Spleen (tissue), 11 donors: ENCODE measurements around the gene C2CD2L. TPM values are rescaled to one million over a fixed set of nuclear protein-coding genes. Genes with fewer than 3 reads are reported as not detected.

Source experiments
- DNase-seq: peaks from one replicate; pipeline ENCODE4 v3.0.0-alpha.2; 2020
- H3K27ac ChIP-seq, 8 donors: fragments of 200-600 bp; sonication (generic) in 7 of 8; 1 replicate in 4 of 8; 2 replicates in 4 of 8; pipeline versions ENCODE4 v1.5.0 to v1.8.0; 2016 to 2021; ENCODE audit warnings: inconsistent platforms in 4 of 8, mild to moderate bottlenecking in 4 of 8, moderate library complexity in 1 of 8
- H3K27me3 ChIP-seq, 7 donors: fragments of 200-600 bp; sonication (generic) in 6 of 7; replicated peaks in 1 of 7; 1 replicate in 4 of 7; 2 replicates in 3 of 7; pipeline versions ENCODE4 v1.5.0 to v1.8.0; 2016 to 2021; ENCODE audit warnings: inconsistent platforms in 3 of 7, mild to moderate bottlenecking in 1 of 7
- H3K36me3 ChIP-seq, 6 donors: fragments of 200-600 bp; sonication (generic) in 5 of 6; 1 replicate in 4 of 6; 2 replicates in 2 of 6; pipeline versions ENCODE4 v1.5.0 to v1.8.0; 2016 to 2021; ENCODE audit warnings: inconsistent platforms in 2 of 6
- H3K4me1 ChIP-seq, 6 donors: fragments of 200-600 bp; sonication (generic) in 5 of 6; 1 replicate in 3 of 6; 2 replicates in 3 of 6; pipeline versions ENCODE4 v1.5.0 to v1.8.0; 2016 to 2021; ENCODE audit warnings: inconsistent platforms in 3 of 6
- H3K4me3 ChIP-seq, 8 donors: fragments of 200-600 bp; sonication (generic) in 7 of 8; 1 replicate in 4 of 8; 2 replicates in 4 of 8; pipeline versions ENCODE4 v1.5.0 to v1.8.0; 2016 to 2021; ENCODE audit warnings: inconsistent platforms in 4 of 8, mild to moderate bottlenecking in 4 of 8, moderate library complexity in 2 of 8
- H3K9me3 ChIP-seq, 8 donors: fragments of 200-600 bp; sonication (generic) in 7 of 8; 1 replicate in 4 of 8; 2 replicates in 4 of 8; pipeline versions ENCODE4 v1.5.0 to v1.8.0; 2016 to 2021; ENCODE audit warnings: inconsistent platforms in 4 of 8
- POLR2A ChIP-seq, 3 donors: fragments of 450-650 bp; IDR thresholded peaks; one replicate each; pipeline ENCODE4 v1.5.1; 2017; ENCODE audit warnings: antibody characterized with exemption in 3 of 3, mild to moderate bottlenecking in 1 of 3
- POLR2AphosphoS5 ChIP-seq, 3 donors: sonication (generic); formaldehyde crosslinking; IDR thresholded peaks; one replicate each; pipeline ENCODE4 v1.5.1; 2017; ENCODE audit warnings: antibody characterized with exemption in 3 of 3
- whole genome bisulfite sequencing, 5 donors: extraction: QIAGEN DNeasy Blood & Tissue Kit in 3 of 5; methylation state at CpG; one replicate each; pipeline versions ENCODE4 v1.1.5 to v1.1.7; 2013 to 2018; 5-methylcytosine and 5-hydroxymethylcytosine counted together
- intact Hi-C: fragments of 100-400 bp; cut with DNase I; formaldehyde crosslinking; loops from one replicate; pipeline ENCODE4 v1.15.0; 2023; ENCODE audit warnings: low total_unique reads
- polyA plus RNA-seq, 3 donors: library from polyadenylated mRNA; stranded (reverse); fragments of 200-250 nt; gene quantifications; one replicate each; pipeline ENCODE4 v1.2.1, GENCODE V29; 2013
- total RNA-seq, 7 donors: library from RNA; depleted of rRNA in 3 of 7; stranded (reverse); fragments of >200 nt in 3 of 7; fragmentation: NEBNext Ultra II Directional in 4 of 7; extraction: Animal tissue kit (Norgen Biotek cat#: 25700) in 4 of 7; gene quantifications; one replicate each; pipeline versions ENCODE4 v1.1.0 to v1.2.1, GENCODE V29; 2016 to 2021
- TF ChIP-seq, protein P1 (sequence below), 11 experiments: fragments of 200-600 bp in 7 of 11; fragments of 450-650 bp in 4 of 11; sonication (generic) in 4 of 11; IDR thresholded peaks in 8 of 11; conservative IDR thresholded peaks in 3 of 11; 1 replicate in 7 of 11; 2 replicates in 4 of 11; pipeline versions ENCODE4 v1.4.0 to v1.8.0; 2016 to 2021; ENCODE audit warnings: antibody characterized with exemption in 11 of 11, inconsistent platforms in 4 of 11, mild to moderate bottlenecking in 1 of 11
- donor health status: healthy with polysubstance abuse.
- donor health status: DM: no; HTN: no; CAD: no; lungs with moderate emphysema.
- donor health status: DM: no; HTN: no; CAD: no.
- donor health status: Bipolar disorder and iron deficiency.
- donor health status: healthy.
- donor health status: DM: no; HTN: no; CAD: no.
- donor health status: DM: yes; HTN: yes; CAD: no.

Gene C2CD2L
- total and polyA plus RNA-seq, 10 donors: 5.8 to 19.6 (median 15.7) TPM

GRCh38 chr11:119065369-119065768 is 41.8 kb upstream of the C2CD2L start:
- intact Hi-C loops: no loop called here
- 68 to 76% (median 71%) methylated on average over 4 of the region's 4 CpGs for WGBS, 5 donors

GRCh38 chr11:119067371-119068222 is 39.5 kb upstream of the C2CD2L start, which contains the start of gene VPS11:
TSS of gene VPS11 (plus strand) at chr11:119067818. CDS start at chr11:119067824, 6 bp downstream.
- H3K27me3 ChIP-seq: no peaks in the 10 kb centered on the region
- H3K36me3 ChIP-seq: peaks cover 4 to 44% (median 28%) of the 10 kb centered on the region in 6 donors
- peak within 1 kb of the TSS; percentile 63 to 96 (median 92) for H3K27ac ChIP-seq
- TF ChIP-seq POLR2A (IDR thresholded peaks at IDR 0.05): peak in 1 of 3 donors; percentile 34
- TF ChIP-seq POLR2AphosphoS5 (IDR thresholded peaks at IDR 0.05): peak; percentile 95 to 96 (median 96)
- TF ChIP-seq, protein P1, sequence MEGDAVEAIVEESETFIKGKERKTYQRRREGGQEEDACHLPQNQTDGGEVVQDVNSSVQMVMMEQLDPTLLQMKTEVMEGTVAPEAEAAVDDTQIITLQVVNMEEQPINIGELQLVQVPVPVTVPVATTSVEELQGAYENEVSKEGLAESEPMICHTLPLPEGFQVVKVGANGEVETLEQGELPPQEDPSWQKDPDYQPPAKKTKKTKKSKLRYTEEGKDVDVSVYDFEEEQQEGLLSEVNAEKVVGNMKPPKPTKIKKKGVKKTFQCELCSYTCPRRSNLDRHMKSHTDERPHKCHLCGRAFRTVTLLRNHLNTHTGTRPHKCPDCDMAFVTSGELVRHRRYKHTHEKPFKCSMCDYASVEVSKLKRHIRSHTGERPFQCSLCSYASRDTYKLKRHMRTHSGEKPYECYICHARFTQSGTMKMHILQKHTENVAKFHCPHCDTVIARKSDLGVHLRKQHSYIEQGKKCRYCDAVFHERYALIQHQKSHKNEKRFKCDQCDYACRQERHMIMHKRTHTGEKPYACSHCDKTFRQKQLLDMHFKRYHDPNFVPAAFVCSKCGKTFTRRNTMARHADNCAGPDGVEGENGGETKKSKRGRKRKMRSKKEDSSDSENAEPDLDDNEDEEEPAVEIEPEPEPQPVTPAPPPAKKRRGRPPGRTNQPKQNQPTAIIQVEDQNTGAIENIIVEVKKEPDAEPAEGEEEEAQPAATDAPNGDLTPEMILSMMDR (IDR thresholded peaks at IDR 0.05 in 8 of 11, conservative IDR thresholded peaks at IDR 0.05 in 3 of 11): peak in 2 of 11 experiments; percentile 10 to 27
- intact Hi-C loops: no loop called here
- peaks cover 14 to 62% (median 37%) of the 10 kb centered on the region in 6 donors for H3K4me1 ChIP-seq
- no peaks in the 10 kb centered on the region for H3K9me3 ChIP-seq
- WGBS, 5 donors: 0 to 1% (median 0%) methylated on average over 40 to 49 of the region's 49 CpGs
- peak within 1 kb of the TSS; percentile 69 to 98 (median 86) for H3K4me3 ChIP-seq
- peak; percentile 100 for DNase-seq

More at GRCh38 chr11:119065369-119065768, 41.8 kb upstream of the C2CD2L start:
- H3K9me3 ChIP-seq: no peaks in the 10 kb centered on the region
- no peak for DNase-seq
- no peak for TF ChIP-seq POLR2A (IDR thresholded peaks at IDR 0.05)
- TF ChIP-seq POLR2AphosphoS5 (IDR thresholded peaks at IDR 0.05): no peak
- TF ChIP-seq, protein P1 (IDR thresholded peaks at IDR 0.05 in 8 of 11, conservative IDR thresholded peaks at IDR 0.05 in 3 of 11): peak in 6 of 11 experiments; percentile 6 to 61 (median 44)
- peaks cover 14 to 49% (median 39%) of the 10 kb centered on the region in 6 donors for H3K4me1 ChIP-seq
- H3K27ac ChIP-seq: peak overlapping the region in 2 of 8 donors; percentile 1 to 96
- H3K36me3 ChIP-seq: peaks cover 0 to 36% (median 6%) of the 10 kb centered on the region in 6 donors
- no peak overlapping the region for H3K4me3 ChIP-seq
- H3K27me3 ChIP-seq: no peaks in the 10 kb centered on the region

- H3K27me3 ChIP-seq: no peaks in the 10 kb centered on the region
- 93 to 97% (median 95%) methylated on average over 11 of the region's 11 CpGs for WGBS, 5 donors
- no peak overlapping the region for H3K4me3 ChIP-seq
- H3K4me1 ChIP-seq: no peaks in the 10 kb centered on the region
- H3K36me3 ChIP-seq: peaks cover 6 to 100% (median 98%) of the 10 kb centered on the region in 6 donors
- intact Hi-C loops: no loop called here
- peak; percentile 52 for DNase-seq
- no peak overlapping the region for H3K27ac ChIP-seq
- no peaks in the 10 kb centered on the region for H3K9me3 ChIP-seq
- TF ChIP-seq POLR2AphosphoS5 (IDR thresholded peaks at IDR 0.05): no peak
- no peak for TF ChIP-seq POLR2A (IDR thresholded peaks at IDR 0.05)
- TF ChIP-seq, protein P1 (IDR thresholded peaks at IDR 0.05 in 8 of 11, conservative IDR thresholded peaks at IDR 0.05 in 3 of 11): no peak
These were observed 29.3 kb upstream of the C2CD2L start for GRCh38 chr11:119077839-119078238.
